Sigmoid colon (tissue), 7 donors: ENCODE results near the gene TJP3. TPM values are rescaled to one million over a fixed set of nuclear protein-coding genes. Genes with fewer than 3 reads are reported as not detected.

Experiments
- DNase-seq: peaks from one replicate; pipeline ENCODE4 v3.0.0-alpha.2; 2019
- H3K27ac ChIP-seq, 4 donors: fragments of 200-600 bp; sonication (generic); one replicate each; pipeline ENCODE4 v1.5.1; 2016 to 2019; ENCODE audit warnings: mild to moderate bottlenecking in 1 of 4
- H3K27me3 ChIP-seq, 3 donors: fragments of 200-600 bp; sonication (generic); one replicate each; pipeline ENCODE4 v1.5.1; 2019; ENCODE audit warnings: mild to moderate bottlenecking in 1 of 3
- H3K36me3 ChIP-seq, 4 donors: fragments of 200-600 bp; sonication (generic); one replicate each; pipeline ENCODE4 v1.5.1; 2016 to 2019
- H3K4me1 ChIP-seq, 4 donors: fragments of 200-600 bp; sonication (generic); one replicate each; pipeline ENCODE4 v1.5.1; 2017 to 2019
- H3K4me3 ChIP-seq, 4 donors: fragments of 200-600 bp; sonication (generic); one replicate each; pipeline ENCODE4 v1.5.1; 2017 to 2019; ENCODE audit warnings: mild to moderate bottlenecking in 2 of 4, moderate library complexity in 1 of 4
- H3K9me3 ChIP-seq, 4 donors: fragments of 200-600 bp in 3 of 4; sonication (generic) in 3 of 4; one replicate each; pipeline versions ENCODE4 v1.5.1 to v1.6.1; 2013 to 2019
- CTCF ChIP-seq, 4 experiments: fragments of 450-650 bp in 3 of 4; fragments of 200-600 bp in 1 of 4; IDR thresholded peaks; one replicate each; pipeline ENCODE4 v1.5.1; 2016 to 2019; ENCODE audit warnings: antibody characterized with exemption in 4 of 4, mild to moderate bottlenecking in 3 of 4, moderate library complexity in 2 of 4
- EP300 ChIP-seq, 4 donors: sonication (generic); formaldehyde crosslinking; IDR thresholded peaks; one replicate each; pipeline ENCODE4 v1.6.1; 2017; ENCODE audit warnings: antibody characterized with exemption in 4 of 4
- POLR2A ChIP-seq, 2 donors: fragments of 450-650 bp; IDR thresholded peaks; one replicate each; pipeline ENCODE4 v1.6.1; 2016; ENCODE audit warnings: antibody characterized with exemption in 2 of 2, mild to moderate bottlenecking in 2 of 2, moderate library complexity in 2 of 2
- POLR2AphosphoS5 ChIP-seq, 4 donors: sonication (generic); formaldehyde crosslinking; IDR thresholded peaks; one replicate each; pipeline ENCODE4 v1.6.1; 2017; ENCODE audit warnings: antibody characterized with exemption in 4 of 4
- WGBS, 2 donors: extraction: QIAGEN DNeasy Blood & Tissue Kit; methylation state at CpG; one replicate each; pipeline ENCODE4 v1.1.7; 2013; 5-methylcytosine and 5-hydroxymethylcytosine counted together
- intact Hi-C: fragments of 100-400 bp; cut with DNase I; formaldehyde crosslinking; loops from one replicate; pipeline ENCODE4 v1.15.1; 2023
- polyA plus RNA-seq, 3 donors: library from polyadenylated mRNA; stranded (reverse); fragments of 200-250 nt; gene quantifications; one replicate each; pipeline ENCODE4 v1.2.3, GENCODE V29; 2013
- total RNA-seq, 4 donors: library from RNA; depleted of rRNA; stranded (reverse); fragments of >200 nt; gene quantifications; one replicate each; pipeline ENCODE4 v1.1.0, GENCODE V29; 2016
- donor health status: healthy with polysubstance abuse.
- donor health status: Bipolar disorder and iron deficiency.
- donor health status: healthy.

TJP3 gene
- total and polyA plus RNA-seq, 7 donors: 0.33 to 245 (median 80.2) TPM; not detected in 1

GRCh38 chr19:3693025-3693925 lies 14.9 kb upstream of the TJP3 start:
- 86 to 88% methylated on average over 34 of the region's 34 CpGs for WGBS, 2 donors

GRCh38 chr19:3694361-3695123 lies 13.6 kb upstream of the TJP3 start:
- no peaks in the 10 kb centered on the region for H3K9me3 ChIP-seq
- peaks cover 0 to 63% (median 57%) of the 10 kb centered on the region in 4 donors for H3K4me1 ChIP-seq
- no peak for DNase-seq
- intact Hi-C loops: loop anchor here (10.0 kb wide), 1 partner anchor 270 kb away; no protein-coding TSS in a partner anchor
- WGBS, 2 donors: 93 to 94% methylated on average over 42 of the region's 42 CpGs
- TF ChIP-seq POLR2A (IDR thresholded peaks at IDR 0.05): no peak
- TF ChIP-seq EP300 (IDR thresholded peaks at IDR 0.05): no peak
- no peak for TF ChIP-seq CTCF (IDR thresholded peaks at IDR 0.05)
- no peak for TF ChIP-seq POLR2AphosphoS5 (IDR thresholded peaks at IDR 0.05)
- H3K36me3 ChIP-seq: peaks cover 0 to 11% (median 0%) of the 10 kb centered on the region in 4 donors
- H3K27me3 ChIP-seq: no peaks in the 10 kb centered on the region
- H3K4me3 ChIP-seq: no peak overlapping the region
- H3K27ac ChIP-seq: peak overlapping the region; percentile 80 to 97 (median 86)

More at GRCh38 chr19:3693025-3693925, 14.9 kb upstream of the TJP3 start:
- intact Hi-C loops: loop anchor here (10.0 kb wide), 1 partner anchor 272 kb away; no protein-coding TSS in a partner anchor
- DNase-seq: no peak
- Histone ChIP-seq H3K27ac (peak overlapping the region; percentile 80 to 97 (median 86)), H3K9me3 (no peaks in the 10 kb centered on the region), H3K4me3 (peak overlapping the region in 2 of 4 donors; percentile 7 to 11), H3K36me3 (peaks cover 0 to 11% (median 0%) of the 10 kb centered on the region in 4 donors), H3K27me3 (no peaks in the 10 kb centered on the region), H3K4me1 (peaks cover 0 to 65% (median 60%) of the 10 kb centered on the region in 4 donors)
- TF ChIP-seq POLR2A (IDR thresholded peaks at IDR 0.05) (no peak), CTCF (IDR thresholded peaks at IDR 0.05) (no peak), EP300 (IDR thresholded peaks at IDR 0.05) (no peak), POLR2AphosphoS5 (IDR thresholded peaks at IDR 0.05) (peak in 3 of 4 donors; percentile 15 to 49 (median 17))

GRCh38 chr19:3695124-3695733 lies 13.0 kb upstream of the TJP3 start:
- intact Hi-C loops: loop anchor here (10.0 kb wide), 1 partner anchor 270 kb away; no protein-coding TSS in a partner anchor
- H3K27ac ChIP-seq: peak overlapping the region; percentile 80 to 97 (median 86)
- peaks cover 0 to 11% (median 0%) of the 10 kb centered on the region in 4 donors for H3K36me3 ChIP-seq
- 95% methylated on average over 25 of the region's 25 CpGs for WGBS, 2 donors
- H3K27me3 ChIP-seq: no peaks in the 10 kb centered on the region
- peaks cover 0 to 61% (median 57%) of the 10 kb centered on the region in 4 donors for H3K4me1 ChIP-seq
- TF ChIP-seq POLR2A (IDR thresholded peaks at IDR 0.05) (no peak), EP300 (IDR thresholded peaks at IDR 0.05) (no peak), POLR2AphosphoS5 (IDR thresholded peaks at IDR 0.05) (no peak), CTCF (IDR thresholded peaks at IDR 0.05) (no peak)
- no peaks in the 10 kb centered on the region for H3K9me3 ChIP-seq
- DNase-seq: no peak
- H3K4me3 ChIP-seq: no peak overlapping the region

- no peak for DNase-seq
- TF ChIP-seq POLR2AphosphoS5 (IDR thresholded peaks at IDR 0.05): no peak
- no peak overlapping the region for H3K4me3 ChIP-seq
- no peaks in the 10 kb centered on the region for H3K27me3 ChIP-seq
- intact Hi-C loops: loop anchor here (10.0 kb wide), 1 partner anchor 269 kb away; no protein-coding TSS in a partner anchor
- peaks cover 0 to 5% (median 0%) of the 10 kb centered on the region in 4 donors for H3K36me3 ChIP-seq
- peaks cover 0 to 63% (median 59%) of the 10 kb centered on the region in 4 donors for H3K4me1 ChIP-seq
- 89 to 93% methylated on average over 23 of the region's 23 CpGs for WGBS, 2 donors
- no peaks in the 10 kb centered on the region for H3K9me3 ChIP-seq
- peak overlapping the region in 3 of 4 donors; percentile 88 to 99 (median 97) for H3K27ac ChIP-seq
These were observed 12.1 kb upstream of the TJP3 start for GRCh38 chr19:3695986-3696659.
